Kidney (tissue), 14 donors: ENCODE data around the gene DLGAP4. TPM values are rescaled to one million over a fixed set of nuclear protein-coding genes. Genes with fewer than 3 reads are reported as not detected.

Experiments used
- DNase-seq, 5 donors: peaks; one replicate each; pipeline ENCODE4 v3.0.0-alpha.2; 2013 to 2020
- FAIRE-seq: peaks from 2 replicates; lab custom pipeline; 2012; peaks lifted over from hg19 to GRCh38; lab: Jason Lieb, UNC
- H3K27ac ChIP-seq, 2 donors: one replicate each; pipeline ENCODE4 v1.7.0; 2013; ENCODE audit warnings: low read depth in 2 of 2, low read length in 2 of 2, inconsistent platforms in 1 of 2
- H3K27me3 ChIP-seq: one replicate; pipeline ENCODE4 v1.7.1; 2013; ENCODE audit warnings: low read length, inconsistent platforms; ENCODE audit not compliant: control insufficient read depth, insufficient read depth
- H3K36me3 ChIP-seq, 3 donors: one replicate each; pipeline versions ENCODE4 v1.7.0 to v1.7.1; 2013; ENCODE audit warnings: low read length in 3 of 3, control low read depth in 1 of 3, inconsistent platforms in 1 of 3; ENCODE audit not compliant: insufficient read depth in 3 of 3, control insufficient read depth in 2 of 3
- H3K4me1 ChIP-seq, 3 donors: one replicate each; pipeline versions ENCODE4 v1.7.0 to v1.7.1; 2013; ENCODE audit warnings: low read length in 3 of 3, inconsistent platforms in 1 of 3, low read depth in 1 of 3; ENCODE audit not compliant: control insufficient read depth in 2 of 3, insufficient read depth in 2 of 3
- H3K4me3 ChIP-seq, 3 donors: one replicate each; pipeline versions ENCODE4 v1.7.0 to v1.8.1; 2013; ENCODE audit warnings: low read length in 3 of 3, control low read depth in 1 of 3, inconsistent platforms in 1 of 3
- H3K9ac ChIP-seq, 3 donors: one replicate each; pipeline versions ENCODE4 v1.7.0 to v1.7.1; 2013; ENCODE audit warnings: low read length in 3 of 3, control low read depth in 1 of 3, inconsistent platforms in 1 of 3
- H3K9me3 ChIP-seq, 3 donors: one replicate each; pipeline versions ENCODE4 v1.7.0 to v1.7.1; 2013; ENCODE audit warnings: low read length in 3 of 3, control low read depth in 1 of 3, inconsistent platforms in 1 of 3; ENCODE audit not compliant: control insufficient read depth in 2 of 3, insufficient read depth in 1 of 3
- intact Hi-C: fragments of 100-400 bp; cut with DNase I; formaldehyde crosslinking; loops from one replicate; pipeline ENCODE4 v1.11.1; 2022
- polyA plus RNA-seq: library from polyadenylated mRNA; stranded (reverse); fragments of 350-450 nt; fragmentation: Illumina TruSeq; extraction: RNeasy Lipid Tissue Mini Kit (QIAGEN cat#74804); gene quantifications from one replicate; pipeline ENCODE4 v1.2.3, GENCODE V29; 2014; ENCODE audit warnings: low read depth, low replicate concordance; ENCODE audit not compliant: insufficient read depth
- total RNA-seq: library from RNA; stranded (reverse); fragmentation: NEBNext Ultra II Directional; extraction: Animal tissue kit (Norgen Biotek cat#: 25700); gene quantifications from one replicate; pipeline ENCODE4 v1.2.1, GENCODE V29; 2021
- TF ChIP-seq, protein P1 (sequence below): IDR thresholded peaks from 3 replicates; pipeline ENCODE4 v1.5.1; 2012; ENCODE audit warnings: mild to moderate bottlenecking, moderate library complexity, borderline replicate concordance; ENCODE audit not compliant: insufficient read depth; ENCODE audit errors: extremely low read depth
- donor health status: control.
- donor health status: control.
- donor health status: control.
- donor health status: control.
- donor health status: control.
- donor health status: DM: yes; HTN: yes; CAD: no.
- donor health status: Normal renal cell carcinoma (clear cell type).

Gene DLGAP4
- total and polyA plus RNA-seq, 2 donors from 2014 or later, result 19.6 to 62.4 TPM

GRCh38 chr20:36418711-36419110 is 112.6 kb downstream of the DLGAP4 start:
- H3K4me1 ChIP-seq, result no peaks in the 10 kb centered on the region
- H3K9ac ChIP-seq, result no peak overlapping the region
- no peaks in the 10 kb centered on the region for H3K36me3 ChIP-seq
- H3K9me3 ChIP-seq, result peaks cover 0 to 4% (median 0%) of the 10 kb centered on the region in 3 donors
- H3K27ac ChIP-seq, result no peak overlapping the region
- H3K4me3 ChIP-seq, result no peak overlapping the region
- intact Hi-C loops, result no loop called here
- no peak for FAIRE-seq
- no peak for DNase-seq
- TF ChIP-seq, protein P1, sequence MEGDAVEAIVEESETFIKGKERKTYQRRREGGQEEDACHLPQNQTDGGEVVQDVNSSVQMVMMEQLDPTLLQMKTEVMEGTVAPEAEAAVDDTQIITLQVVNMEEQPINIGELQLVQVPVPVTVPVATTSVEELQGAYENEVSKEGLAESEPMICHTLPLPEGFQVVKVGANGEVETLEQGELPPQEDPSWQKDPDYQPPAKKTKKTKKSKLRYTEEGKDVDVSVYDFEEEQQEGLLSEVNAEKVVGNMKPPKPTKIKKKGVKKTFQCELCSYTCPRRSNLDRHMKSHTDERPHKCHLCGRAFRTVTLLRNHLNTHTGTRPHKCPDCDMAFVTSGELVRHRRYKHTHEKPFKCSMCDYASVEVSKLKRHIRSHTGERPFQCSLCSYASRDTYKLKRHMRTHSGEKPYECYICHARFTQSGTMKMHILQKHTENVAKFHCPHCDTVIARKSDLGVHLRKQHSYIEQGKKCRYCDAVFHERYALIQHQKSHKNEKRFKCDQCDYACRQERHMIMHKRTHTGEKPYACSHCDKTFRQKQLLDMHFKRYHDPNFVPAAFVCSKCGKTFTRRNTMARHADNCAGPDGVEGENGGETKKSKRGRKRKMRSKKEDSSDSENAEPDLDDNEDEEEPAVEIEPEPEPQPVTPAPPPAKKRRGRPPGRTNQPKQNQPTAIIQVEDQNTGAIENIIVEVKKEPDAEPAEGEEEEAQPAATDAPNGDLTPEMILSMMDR, result no peak
- no peaks in the 10 kb centered on the region for H3K27me3 ChIP-seq

DNA sequence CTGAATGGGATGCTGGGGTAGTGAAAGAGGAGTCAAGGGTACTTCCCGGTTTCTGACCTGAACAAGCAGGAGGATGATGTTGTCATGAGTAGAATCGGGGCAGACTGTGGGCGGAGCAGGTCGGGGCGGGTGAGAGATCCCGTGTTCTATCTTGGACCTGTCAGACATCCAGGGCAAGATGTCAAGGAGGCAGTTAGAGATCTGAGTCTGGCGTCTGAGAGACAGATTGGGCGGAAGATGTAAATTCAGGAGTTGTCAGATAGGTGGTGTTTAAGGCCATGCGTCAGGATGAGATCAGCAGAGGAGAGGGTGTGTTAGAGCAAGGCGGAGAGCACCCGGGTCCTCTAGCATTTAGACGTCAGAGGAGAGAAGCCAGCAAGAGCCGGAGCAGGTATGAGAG is 115.5 kb downstream of the DLGAP4 start:
- Histone ChIP-seq H3K4me3 (no peak overlapping the region), H3K36me3 (no peaks in the 10 kb centered on the region), H3K4me1 (no peaks in the 10 kb centered on the region), H3K27me3 (no peaks in the 10 kb centered on the region), H3K9me3 (peaks cover 0 to 4% (median 0%) of the 10 kb centered on the region in 3 donors), H3K27ac (no peak overlapping the region), H3K9ac (no peak overlapping the region)
- intact Hi-C loops, result no loop called here
- TF ChIP-seq, protein P1, result no peak
- no peak for FAIRE-seq
- DNase-seq, result no peak

DNA sequence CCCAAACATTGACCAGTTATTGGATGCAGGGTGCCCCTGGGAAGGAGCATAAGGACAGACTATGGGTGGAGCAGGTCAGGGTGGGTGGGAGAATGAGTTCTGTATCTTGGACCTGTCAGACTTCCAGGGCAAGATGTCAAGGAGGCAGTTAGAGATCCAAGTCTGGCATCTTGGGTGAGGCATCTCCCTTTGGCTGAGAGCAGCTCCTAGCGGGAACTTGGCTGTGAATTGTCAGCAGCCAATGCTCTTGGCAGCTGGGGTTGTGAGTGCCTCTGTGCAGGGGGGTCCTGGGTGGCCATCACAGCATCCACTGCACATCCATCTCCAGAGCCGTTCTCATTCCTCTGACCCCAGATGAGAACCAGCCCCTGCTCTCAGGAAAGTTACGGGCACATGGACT is 118.2 kb downstream of the DLGAP4 start:
- no peak overlapping the region for H3K9ac ChIP-seq
- H3K27me3 ChIP-seq, result no peaks in the 10 kb centered on the region
- H3K27ac ChIP-seq, result no peak overlapping the region
- H3K4me1 ChIP-seq, result no peaks in the 10 kb centered on the region
- no peaks in the 10 kb centered on the region for H3K36me3 ChIP-seq
- DNase-seq (no peak), FAIRE-seq (no peak)
- no peak overlapping the region for H3K4me3 ChIP-seq
- TF ChIP-seq, protein P1, result no peak
- intact Hi-C loops, result no loop called here
- H3K9me3 ChIP-seq, result peaks cover 0 to 4% (median 0%) of the 10 kb centered on the region in 3 donors

DNA sequence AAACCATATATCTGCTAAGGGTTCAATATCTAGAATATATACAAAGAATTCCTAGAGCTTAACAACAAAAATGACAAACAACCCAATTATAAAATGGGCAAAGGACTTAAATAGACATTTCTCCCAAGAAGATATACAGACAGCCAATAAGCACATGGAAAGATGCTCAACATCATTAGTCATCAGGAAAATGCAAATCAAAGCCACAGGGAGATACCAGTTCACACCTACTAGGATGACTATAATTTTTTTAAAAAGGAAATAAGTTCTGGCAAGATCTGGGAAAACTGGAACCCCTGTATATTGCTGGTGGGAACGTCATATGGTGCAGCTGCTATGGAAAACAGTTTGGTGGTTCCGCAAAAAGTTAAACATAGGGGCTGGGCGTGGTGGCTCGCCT is 119.0 kb downstream of the DLGAP4 start:
- no peaks in the 10 kb centered on the region for H3K4me1 ChIP-seq
- H3K9ac ChIP-seq, result no peak overlapping the region
- no peaks in the 10 kb centered on the region for H3K36me3 ChIP-seq
- no peak for FAIRE-seq
- no peaks in the 10 kb centered on the region for H3K9me3 ChIP-seq
- no peak overlapping the region for H3K27ac ChIP-seq
- intact Hi-C loops, result no loop called here
- no peaks in the 10 kb centered on the region for H3K27me3 ChIP-seq
- no peak overlapping the region for H3K4me3 ChIP-seq
- DNase-seq, result no peak
- TF ChIP-seq, protein P1, result no peak
